GM12864 (cell line): Measurements from ENCODE around the gene FOXA3.

Source experiments
- DNase-seq: peaks from one replicate; pipeline ENCODE4 v3.0.0-alpha.2; 2011; ENCODE audit warnings: low read depth
- H3K4me3 ChIP-seq: 2 replicates; pipeline ENCODE4 v1.5.1; 2011; ENCODE audit warnings: mild to moderate bottlenecking, low read depth, low read length, control low read depth
- CTCF ChIP-seq: IDR thresholded peaks from 2 replicates; pipeline ENCODE4 v1.5.1; 2011; ENCODE audit warnings: low read depth, mild to moderate bottlenecking, moderate library complexity, low read length, control low read depth, inconsistent platforms; ENCODE audit errors: missing control alignments

Gene FOXA3

GRCh38 chr19:45817725-45818301, 46.3 kb upstream of the FOXA3 start:
- no peak for DNase-seq
- no peak for TF ChIP-seq CTCF

GRCh38 chr19:45819769-45820168, 44.4 kb upstream of the FOXA3 start:
- TF ChIP-seq CTCF, result no peak
- DNase-seq, result no peak
- no peak overlapping the region for H3K4me3 ChIP-seq

More at GRCh38 chr19:45817725-45818301, 46.3 kb upstream of the FOXA3 start:
- H3K4me3 ChIP-seq, result no peak overlapping the region

- TF ChIP-seq CTCF, result no peak
- H3K4me3 ChIP-seq, result no peak overlapping the region
- no peak for DNase-seq
These were observed 43.6 kb upstream of the FOXA3 start for GRCh38 chr19:45820413-45821102.

- TF ChIP-seq CTCF, result no peak
- H3K4me3 ChIP-seq, result no peak overlapping the region
- no peak for DNase-seq
These were observed 43.0 kb upstream of the FOXA3 start for GRCh38 chr19:45821103-45821521.

GRCh38 chr19:45821570-45821969, 42.6 kb upstream of the FOXA3 start:
- no peak for DNase-seq
- H3K4me3 ChIP-seq, result no peak overlapping the region
- TF ChIP-seq CTCF, result no peak

- H3K4me3 ChIP-seq, result no peak overlapping the region
These were observed 41.4 kb upstream of the FOXA3 start for GRCh38 chr19:45822716-45823115.

More at GRCh38 chr19:45822716-45823115, 41.4 kb upstream of the FOXA3 start:
- no peak for TF ChIP-seq CTCF
- DNase-seq, result no peak
